Measurements from ENCODE around the gene KIRREL3. TPM values are rescaled to one million over a fixed set of nuclear protein-coding genes. Genes with fewer than 3 reads are reported as not detected.

KIRREL3 gene
- total and polyA plus RNA-seq, 2 of the 4 experiments (the other 2 are of a cell fraction) = 10.9 to 15.9 TPM

- Histone ChIP-seq H3K18ac (ENCODE audit: low read depth, low read length) (no peak overlapping the region), H3K4me1 (ENCODE audit: control insufficient read depth, insufficient read depth, low read length) (no peaks in the 10 kb centered on the region), H3K36me3 (ENCODE audit: control insufficient read depth, insufficient read depth, low read length) (no peaks in the 10 kb centered on the region), H3K9me1 (ENCODE audit: insufficient read depth, low read length) (no peaks in the 10 kb centered on the region), H2BK15ac (ENCODE audit: low read depth, low read length) (no peak overlapping the region), H4K20me1 (ENCODE audit: insufficient read depth, low read length) (no peaks in the 10 kb centered on the region), H2AK9ac (replicated peaks; ENCODE audit: low read depth, low read length, poor library complexity) (no peak overlapping the region), H3K4ac (ENCODE audit: low read depth, low read length) (no peak overlapping the region), H3K14ac (replicated peaks; ENCODE audit: low read depth, low read length) (no peak overlapping the region), H3K27ac (ENCODE audit: insufficient read depth, low read length) (no peak overlapping the region), H2BK5ac (ENCODE audit: low read depth, low read length, poor library complexity, severe bottlenecking) (no peak overlapping the region), H3K56ac (ENCODE audit: extremely low read depth, insufficient read depth, low read length) (no peak overlapping the region), H2BK20ac (ENCODE audit: low read depth, low read length) (no peak overlapping the region), H3K4me3 (ENCODE audit: insufficient read depth, low read depth, low read length) (no peak overlapping the region), H3K23ac (ENCODE audit: low read depth, low read length) (no peak overlapping the region), H2BK120ac (ENCODE audit: low read depth, low read length) (no peak overlapping the region), H4K8ac (ENCODE audit: low read depth in 2 of 2, low read length in 2 of 2) (no peak overlapping the region), H3K4me2 (ENCODE audit: low read depth, low read length) (no peak overlapping the region), H2AK5ac (ENCODE audit: low read depth, low read length) (no peak overlapping the region), H4K5ac (ENCODE audit: low read depth, low read length) (no peak overlapping the region), H2AFZ (replicated peaks; ENCODE audit: low read length, poor library complexity) (no peak overlapping the region), H3K9me3 (ENCODE audit: control insufficient read depth, insufficient read depth, low read length) (no peaks in the 10 kb centered on the region), H3K27me3 (ENCODE audit: control insufficient read depth, insufficient read depth, low read length) (no peaks in the 10 kb centered on the region), H3K9ac (ENCODE audit: low read depth, low read length) (no peak overlapping the region), H4K91ac (ENCODE audit: insufficient read depth, low read depth, low read length) (no peak overlapping the region), H3K79me1 (ENCODE audit: low read depth in 1 of 2, low read length in 2 of 2) (no peaks in the 10 kb centered on the region; a peak in 1 of 4 replicates)
- CTCF ChIA-PET = no interaction called here
- no TSS peak for BruUV-seq (replicated peaks)
- 78% methylated on average over 3 of the region's 5 CpGs; no CpG with 5 or more reads in 1 of the 2 experiments for WGBS, 2 experiments (ENCODE audit: extremely low coverage in 2 of 2, insufficient read length in 1 of 2)
- DNase-seq (no peak), ATAC-seq (ENCODE audit: low read depth) (no peak)
- intact Hi-C loops (cut with micrococcal nuclease) (loop anchor here (10.0 kb wide), 1 partner anchor 286 kb away; no protein-coding TSS in a partner anchor), dilution Hi-C loops (cut with HindIII; ENCODE audit: low sequenced_read_pairs, unreplicated experiment) (no loop called here), in situ Hi-C loops (cut with MboI; ENCODE audit: low sequenced_read_pairs) (loop anchor here (10.0 to 25.0 kb wide), 2 partner anchors 296 to 736 kb away; partner anchors contain the start of gene DCPS)
- TF ChIP-seq RCOR1 (IDR thresholded peaks at IDR 0.05; ENCODE audit: insufficient replicate concordance, low read length) = no peak
- no peak for TF ChIP-seq SMC3 (IDR thresholded peaks at IDR 0.05; ENCODE audit: low read depth, low read length)
- TF ChIP-seq FOS (IDR thresholded peaks at IDR 0.05; ENCODE audit: low read depth, low read length) = no peak
- TF ChIP-seq NFE2L2 (IDR thresholded peaks at IDR 0.05; ENCODE audit: low read depth, low read length) = no peak
- no peak for TF ChIP-seq CHD1 (IDR thresholded peaks at IDR 0.05; ENCODE audit: low read depth, low read length)
- TF ChIP-seq CEBPB (IDR thresholded peaks at IDR 0.05; ENCODE audit: low read depth, low read length) = 0 out of 2 replicates have a peak, but pooled peaks have one; percentile 23
- no peak for TF ChIP-seq MXI1 (IDR thresholded peaks at IDR 0.05; ENCODE audit: borderline replicate concordance, low read depth, low read length)
- TF ChIP-seq POLR2A (IDR thresholded peaks at IDR 0.05; ENCODE audit: low read depth, low read length) = no peak
- POLR2A ChIA-PET (ENCODE audit: unreplicated experiment) = no interaction called here
These were observed 399.4 kb downstream of the KIRREL3 start for GRCh38 chr11:126601136-126601535.

Data from IMR-90 (cell line).